Transverse colon (tissue), 4 donors: ENCODE measurements around the gene KNDC1.

Source experiments
- EP300 ChIP-seq: sonication (generic); formaldehyde crosslinking; IDR thresholded peaks from one replicate; pipeline ENCODE4 v1.6.1; 2017; ENCODE audit warnings: antibody characterized with exemption, low read depth
- POLR2A ChIP-seq: fragments of 450-650 bp; IDR thresholded peaks from one replicate; pipeline ENCODE4 v1.6.1; 2016; ENCODE audit warnings: antibody characterized with exemption, mild to moderate bottlenecking, moderate library complexity
- POLR2AphosphoS5 ChIP-seq, 3 donors: sonication (generic); formaldehyde crosslinking; IDR thresholded peaks; one replicate each; pipeline ENCODE4 v1.6.1; 2016; ENCODE audit warnings: antibody characterized with exemption in 3 of 3
- TF ChIP-seq, protein P1 (sequence below), 5 experiments: fragments of 200-600 bp in 3 of 5; fragments of 450-650 bp in 2 of 5; sonication (generic) in 3 of 5; IDR thresholded peaks; 1 replicate in 2 of 5; 2 replicates in 3 of 5; pipeline ENCODE4 v1.5.1; 2016 to 2017; ENCODE audit warnings: antibody characterized with exemption in 5 of 5, inconsistent platforms in 3 of 5, mild to moderate bottlenecking in 2 of 5, moderate library complexity in 1 of 5

DNA sequence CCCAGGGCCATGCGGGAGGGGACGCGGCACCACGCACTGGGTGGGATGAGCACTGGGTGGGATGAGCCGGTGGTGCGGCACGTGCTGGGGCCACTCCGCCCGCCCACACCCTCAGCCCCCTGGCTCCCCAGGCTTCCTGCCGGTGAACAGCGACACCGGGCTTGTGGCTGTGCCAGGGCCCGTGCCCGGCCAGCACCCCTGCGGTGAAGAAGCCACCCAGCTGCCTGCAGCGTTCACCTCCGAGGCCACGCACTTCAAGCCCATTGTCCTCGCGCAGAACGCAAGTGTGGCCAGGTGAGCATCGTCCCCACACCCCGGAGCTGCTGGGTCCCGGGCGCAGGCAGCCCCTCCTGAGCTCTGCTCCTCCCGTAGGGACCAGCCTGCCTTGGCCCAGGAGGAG is 38.2 kb downstream of the KNDC1 start:
- TF ChIP-seq, protein P1, sequence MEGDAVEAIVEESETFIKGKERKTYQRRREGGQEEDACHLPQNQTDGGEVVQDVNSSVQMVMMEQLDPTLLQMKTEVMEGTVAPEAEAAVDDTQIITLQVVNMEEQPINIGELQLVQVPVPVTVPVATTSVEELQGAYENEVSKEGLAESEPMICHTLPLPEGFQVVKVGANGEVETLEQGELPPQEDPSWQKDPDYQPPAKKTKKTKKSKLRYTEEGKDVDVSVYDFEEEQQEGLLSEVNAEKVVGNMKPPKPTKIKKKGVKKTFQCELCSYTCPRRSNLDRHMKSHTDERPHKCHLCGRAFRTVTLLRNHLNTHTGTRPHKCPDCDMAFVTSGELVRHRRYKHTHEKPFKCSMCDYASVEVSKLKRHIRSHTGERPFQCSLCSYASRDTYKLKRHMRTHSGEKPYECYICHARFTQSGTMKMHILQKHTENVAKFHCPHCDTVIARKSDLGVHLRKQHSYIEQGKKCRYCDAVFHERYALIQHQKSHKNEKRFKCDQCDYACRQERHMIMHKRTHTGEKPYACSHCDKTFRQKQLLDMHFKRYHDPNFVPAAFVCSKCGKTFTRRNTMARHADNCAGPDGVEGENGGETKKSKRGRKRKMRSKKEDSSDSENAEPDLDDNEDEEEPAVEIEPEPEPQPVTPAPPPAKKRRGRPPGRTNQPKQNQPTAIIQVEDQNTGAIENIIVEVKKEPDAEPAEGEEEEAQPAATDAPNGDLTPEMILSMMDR (IDR thresholded peaks at IDR 0.05): no peak
- TF ChIP-seq EP300: no peak
- TF ChIP-seq POLR2AphosphoS5 (IDR thresholded peaks at IDR 0.05): no peak
- TF ChIP-seq POLR2A: no peak
